Thoracic aorta (tissue), 2 donors: ENCODE data around the gene HNRNPH3. TPM values are rescaled to one million over a fixed set of nuclear protein-coding genes. Genes with fewer than 3 reads are reported as not detected.
"Not testable (repeated sequence)": the region's sequence is repeated elsewhere in the genome, so short reads cannot be mapped to it uniquely, and the experiment has no call there.

Experiments
- ATAC-seq: fragments of 150-250 bp; one replicate; pipeline ENCODE4 v1.8.0; 2017; ENCODE audit warnings: low read depth; ENCODE audit not compliant: insufficient number of reproducible peaks, low FRiP score
- DNase-seq: peaks from one replicate; pipeline ENCODE4 v3.0.0-alpha.2; 2020; ENCODE audit warnings: low spot score
- H3K27ac ChIP-seq, 2 donors: fragments of 200-600 bp; sonication (generic); 1 replicate in 1 of 2; 2 replicates in 1 of 2; pipeline ENCODE4 v1.5.1; 2016; ENCODE audit warnings: mild to moderate bottlenecking in 2 of 2, moderate library complexity in 2 of 2
- H3K27me3 ChIP-seq: fragments of 200-600 bp; sonication (generic); replicated peaks from 2 replicates; pipeline ENCODE4 v1.6.0; 2016; ENCODE audit warnings: mild to moderate bottlenecking; ENCODE audit not compliant: insufficient read depth
- H3K36me3 ChIP-seq: fragments of 200-600 bp; sonication (generic); one replicate; pipeline ENCODE4 v1.5.1; 2016
- H3K4me1 ChIP-seq, 2 donors: fragments of 200-600 bp; sonication (generic); 1 replicate in 1 of 2; 2 replicates in 1 of 2; pipeline versions ENCODE4 v1.5.1 to v1.6.0; 2016; ENCODE audit warnings: low read depth in 2 of 2, mild to moderate bottlenecking in 1 of 2; ENCODE audit not compliant: control insufficient read depth in 1 of 2
- H3K4me3 ChIP-seq: fragments of 200-600 bp; sonication (generic); 2 replicates; pipeline ENCODE4 v1.5.1; 2016; ENCODE audit warnings: mild to moderate bottlenecking
- H3K9me3 ChIP-seq: fragments of 200-600 bp; sonication (generic); 2 replicates; pipeline ENCODE4 v1.5.1; 2016
- CTCF ChIP-seq: fragments of 200-600 bp; sonication (generic); IDR thresholded peaks from one replicate; pipeline ENCODE4 v1.5.1; 2019; ENCODE audit warnings: antibody characterized with exemption
- total RNA-seq, 2 donors: library from RNA; depleted of rRNA; stranded (reverse); fragments of >200 nt; gene quantifications; one replicate each; pipeline versions ENCODE4 v1.1.0 to v1.2.3, GENCODE V29; 2016

The HNRNPH3 gene
- total RNA-seq, 2 donors from 2014 or later, result 47.1 to 68.7 TPM

GRCh38 chr10:68318331-68319059, 13.4 kb upstream of the HNRNPH3 start:
- Histone ChIP-seq H3K27ac (no peak overlapping the region), H3K9me3 (peaks cover 5% of the 10 kb centered on the region), H3K36me3 (no peaks in the 10 kb centered on the region), H3K4me1 (no peaks in the 10 kb centered on the region), H3K27me3 (no peaks in the 10 kb centered on the region), H3K4me3 (no peak overlapping the region)
- ATAC-seq (no peak), DNase-seq (no peak)
- TF ChIP-seq CTCF, result no peak

- not testable (repeated sequence) for H3K36me3 ChIP-seq, H3K27ac ChIP-seq, DNase-seq, H3K27me3 ChIP-seq, ATAC-seq, H3K9me3 ChIP-seq, H3K4me3 ChIP-seq
- H3K4me1 ChIP-seq, result peaks cover 0 to 16% of the 10 kb centered on the region in 2 donors
Measured at GRCh38 chr10:68324396-68324795, 7.5 kb upstream of the HNRNPH3 start.

- ATAC-seq (no peak), DNase-seq (no peak)
- Histone ChIP-seq H3K9me3 (no peaks in the 10 kb centered on the region), H3K36me3 (no peaks in the 10 kb centered on the region), H3K4me1 (peaks cover 0 to 25% of the 10 kb centered on the region in 2 donors), H3K4me3 (peak overlapping the region; percentile 48), H3K27me3 (no peaks in the 10 kb centered on the region), H3K27ac (peak overlapping the region; percentile 37 to 99)
- no peak for TF ChIP-seq CTCF
Measured at GRCh38 chr10:68327889-68328786, 3.7 kb upstream of the HNRNPH3 start.

- no peak for TF ChIP-seq CTCF
- H3K27ac ChIP-seq, result peak overlapping the region; percentile 37 to 99
- H3K27me3 ChIP-seq, result no peaks in the 10 kb centered on the region
- no peaks in the 10 kb centered on the region for H3K9me3 ChIP-seq
- peaks cover 6 to 25% of the 10 kb centered on the region in 2 donors for H3K4me1 ChIP-seq
- H3K4me3 ChIP-seq, result no peak overlapping the region
- no peak for DNase-seq
- H3K36me3 ChIP-seq, result no peaks in the 10 kb centered on the region
- ATAC-seq, result no peak
Measured at GRCh38 chr10:68329506-68329861, 2.4 kb upstream of the HNRNPH3 start.

- no peaks in the 10 kb centered on the region for H3K9me3 ChIP-seq
- H3K27ac ChIP-seq, result peak overlapping the region; percentile 99 to 100
- H3K4me3 ChIP-seq, result peak overlapping the region; percentile 79
- H3K36me3 ChIP-seq, result no peaks in the 10 kb centered on the region
- H3K27me3 ChIP-seq, result no peaks in the 10 kb centered on the region
- peaks cover 14 to 32% of the 10 kb centered on the region in 2 donors for H3K4me1 ChIP-seq
- no peak for TF ChIP-seq CTCF
- DNase-seq, result no peak
- peak; percentile 2 for ATAC-seq
Measured at GRCh38 chr10:68330852-68331454, 911 bp upstream of the HNRNPH3 start.
